Suprapubic skin (tissue), 4 donors: ENCODE data around the gene GRIA1.

Experiments
- EP300 ChIP-seq: sonication (generic); formaldehyde crosslinking; IDR thresholded peaks from one replicate; pipeline ENCODE4 v1.6.1; 2017; ENCODE audit warnings: antibody characterized with exemption
- POLR2A ChIP-seq, 2 donors: fragments of 450-650 bp; IDR thresholded peaks; one replicate each; pipeline ENCODE4 v1.6.1; 2017; ENCODE audit warnings: antibody characterized with exemption in 2 of 2, mild to moderate bottlenecking in 2 of 2, moderate library complexity in 2 of 2
- POLR2AphosphoS5 ChIP-seq, 3 donors: sonication (generic); formaldehyde crosslinking; IDR thresholded peaks; one replicate each; pipeline ENCODE4 v1.6.1; 2017; ENCODE audit warnings: antibody characterized with exemption in 3 of 3
- TF ChIP-seq, protein P1 (sequence below), 2 donors: fragments of 200-600 bp in 1 of 2; fragments of 450-650 bp in 1 of 2; sonication (generic) in 1 of 2; IDR thresholded peaks; one replicate each; pipeline ENCODE4 v1.5.1; 2016 to 2019; ENCODE audit warnings: antibody characterized with exemption in 2 of 2, mild to moderate bottlenecking in 1 of 2, moderate library complexity in 1 of 2

DNA sequence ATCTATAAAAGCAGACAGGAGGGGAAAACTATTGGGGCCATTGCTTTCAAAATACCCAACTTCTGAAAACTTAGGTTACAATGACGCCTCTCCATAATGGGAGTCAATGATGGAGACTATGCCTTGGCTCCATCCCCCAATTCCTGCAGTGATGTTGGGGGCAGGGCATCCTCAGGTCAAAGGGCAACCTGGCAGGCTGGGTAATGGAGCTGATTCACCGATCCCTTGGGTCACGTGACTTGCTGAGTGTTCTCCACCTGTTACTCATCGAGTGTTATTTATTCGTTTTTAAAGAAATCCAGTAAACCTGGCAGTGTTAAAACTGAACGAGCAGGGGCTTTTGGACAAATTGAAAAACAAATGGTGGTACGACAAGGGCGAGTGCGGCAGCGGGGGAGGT is 303.9 kb downstream of the GRIA1 start:
- TF ChIP-seq EP300 (no peak), POLR2A (IDR thresholded peaks at IDR 0.05) (no peak), POLR2AphosphoS5 (IDR thresholded peaks at IDR 0.05) (no peak)
- TF ChIP-seq, protein P1, sequence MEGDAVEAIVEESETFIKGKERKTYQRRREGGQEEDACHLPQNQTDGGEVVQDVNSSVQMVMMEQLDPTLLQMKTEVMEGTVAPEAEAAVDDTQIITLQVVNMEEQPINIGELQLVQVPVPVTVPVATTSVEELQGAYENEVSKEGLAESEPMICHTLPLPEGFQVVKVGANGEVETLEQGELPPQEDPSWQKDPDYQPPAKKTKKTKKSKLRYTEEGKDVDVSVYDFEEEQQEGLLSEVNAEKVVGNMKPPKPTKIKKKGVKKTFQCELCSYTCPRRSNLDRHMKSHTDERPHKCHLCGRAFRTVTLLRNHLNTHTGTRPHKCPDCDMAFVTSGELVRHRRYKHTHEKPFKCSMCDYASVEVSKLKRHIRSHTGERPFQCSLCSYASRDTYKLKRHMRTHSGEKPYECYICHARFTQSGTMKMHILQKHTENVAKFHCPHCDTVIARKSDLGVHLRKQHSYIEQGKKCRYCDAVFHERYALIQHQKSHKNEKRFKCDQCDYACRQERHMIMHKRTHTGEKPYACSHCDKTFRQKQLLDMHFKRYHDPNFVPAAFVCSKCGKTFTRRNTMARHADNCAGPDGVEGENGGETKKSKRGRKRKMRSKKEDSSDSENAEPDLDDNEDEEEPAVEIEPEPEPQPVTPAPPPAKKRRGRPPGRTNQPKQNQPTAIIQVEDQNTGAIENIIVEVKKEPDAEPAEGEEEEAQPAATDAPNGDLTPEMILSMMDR (IDR thresholded peaks at IDR 0.05): no peak
